Measurements from ENCODE around the gene HPS1.

- no peak for TF ChIP-seq CTCF (IDR thresholded peaks at IDR 0.05)
- no peak for TF ChIP-seq POLR2A (IDR thresholded peaks at IDR 0.05)
Observed at GRCh38 chr10:98414578-98414931, 32.2 kb downstream of the HPS1 start.
